ENCODE results near the gene SLIT1. TPM values are rescaled to one million over a fixed set of nuclear protein-coding genes. Genes with fewer than 3 reads are reported as not detected.

The SLIT1 gene
- total RNA-seq, 4 donors from 2014 or later = 0.10 to 0.13 TPM; not detected in 2

- DNase-seq (no peak), ATAC-seq (no peak)
- intact Hi-C loops (cut with DNase I; ENCODE audit: low total_unique reads) (no loop called here), in situ Hi-C loops (cut with MboI; ENCODE audit: low sequenced_read_pairs in 4 of 4) (no loop called here)
- Histone ChIP-seq H3K27me3 (no peaks in the 10 kb centered on the region), H3K27ac (peak overlapping the region in 1 of 4 donors; percentile 69), H3K4me1 (peaks cover 18% of the 10 kb centered on the region in 2 donors), H3K9me3 (no peaks in the 10 kb centered on the region), H3K36me3 (no peaks in the 10 kb centered on the region), H3K4me3 (no peak overlapping the region)
- TF ChIP-seq CTCF (IDR thresholded peaks at IDR 0.05 in 4 of 5, conservative IDR thresholded peaks at IDR 0.05 in 1 of 5) (no peak), POLR2A (IDR thresholded peaks at IDR 0.05) (no peak)
These were observed 170.5 kb downstream of the SLIT1 start for GRCh38 chr10:97015240-97015639.

DNA sequence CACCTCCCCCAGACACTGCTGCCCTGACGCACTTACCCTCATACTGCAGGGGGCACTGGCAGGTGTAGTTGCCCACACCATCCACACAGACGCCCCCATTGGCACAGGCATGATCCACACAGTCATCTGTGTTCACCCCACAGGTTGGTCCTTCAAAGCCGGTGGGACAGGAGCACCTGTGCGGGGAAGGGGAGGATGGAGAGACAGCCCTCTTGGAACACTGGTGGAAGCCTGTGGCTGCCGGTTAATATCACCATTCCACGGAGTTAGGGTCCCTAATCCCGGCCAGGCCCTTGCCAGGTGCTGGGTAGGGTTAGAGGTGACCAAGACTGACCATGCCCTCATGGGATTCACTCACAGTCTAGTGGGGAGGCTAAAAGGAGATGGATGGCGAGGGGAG is 171.8 kb downstream of the SLIT1 start:
- DNase-seq (no peak), ATAC-seq (no peak)
- in situ Hi-C loops (cut with MboI; ENCODE audit: low sequenced_read_pairs in 4 of 4) (no loop called here), intact Hi-C loops (cut with DNase I; ENCODE audit: low total_unique reads) (no loop called here)
- TF ChIP-seq CTCF (IDR thresholded peaks at IDR 0.05 in 4 of 5, conservative IDR thresholded peaks at IDR 0.05 in 1 of 5) (no peak), POLR2A (IDR thresholded peaks at IDR 0.05) (no peak)
- Histone ChIP-seq H3K36me3 (no peaks in the 10 kb centered on the region), H3K27ac (no peak overlapping the region), H3K9me3 (no peaks in the 10 kb centered on the region), H3K27me3 (no peaks in the 10 kb centered on the region), H3K4me1 (peaks cover 10 to 13% of the 10 kb centered on the region in 2 donors), H3K4me3 (no peak overlapping the region)

DNA sequence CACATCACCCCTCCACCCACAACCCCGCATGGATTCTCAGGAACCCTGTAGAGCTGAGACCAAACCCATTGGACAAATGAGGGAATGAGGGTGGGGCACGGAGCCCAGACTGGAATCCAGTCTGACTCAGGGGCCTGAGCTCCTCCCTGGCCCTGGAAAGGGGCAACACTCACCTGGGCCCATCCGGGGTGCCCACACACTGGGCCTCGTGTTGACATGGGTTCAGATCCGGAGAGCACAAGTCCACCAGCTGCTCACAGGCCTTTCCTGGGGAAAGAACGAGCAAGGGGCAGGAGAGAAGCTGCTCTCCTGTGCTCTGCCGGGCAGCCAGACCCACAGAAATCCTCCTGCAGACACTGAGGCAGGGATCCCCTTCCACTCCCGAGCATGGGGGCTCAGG is 172.2 kb downstream of the SLIT1 start:
- no peak for TF ChIP-seq POLR2A (IDR thresholded peaks at IDR 0.05)
- TF ChIP-seq CTCF (IDR thresholded peaks at IDR 0.05 in 4 of 5, conservative IDR thresholded peaks at IDR 0.05 in 1 of 5) = no peak
- no peaks in the 10 kb centered on the region for H3K9me3 ChIP-seq
- no peaks in the 10 kb centered on the region for H3K36me3 ChIP-seq
- H3K4me3 ChIP-seq = no peak overlapping the region
- no peak for ATAC-seq
- no peak for DNase-seq
- in situ Hi-C loops (cut with MboI; ENCODE audit: low sequenced_read_pairs in 4 of 4) = no loop called here
- H3K27ac ChIP-seq = no peak overlapping the region
- H3K4me1 ChIP-seq = peaks cover 10 to 13% of the 10 kb centered on the region in 2 donors
- H3K27me3 ChIP-seq = no peaks in the 10 kb centered on the region
- intact Hi-C loops (cut with DNase I; ENCODE audit: low total_unique reads) = no loop called here

GRCh38 chr10:97012470-97012869 is 173.3 kb downstream of the SLIT1 start:
- H3K4me3 ChIP-seq = no peak overlapping the region
- no peak overlapping the region for H3K27ac ChIP-seq
- TF ChIP-seq POLR2A (IDR thresholded peaks at IDR 0.05) (no peak), CTCF (IDR thresholded peaks at IDR 0.05 in 4 of 5, conservative IDR thresholded peaks at IDR 0.05 in 1 of 5) (no peak)
- no peaks in the 10 kb centered on the region for H3K36me3 ChIP-seq
- in situ Hi-C loops (cut with MboI; ENCODE audit: low sequenced_read_pairs in 4 of 4) = no loop called here
- H3K9me3 ChIP-seq = no peaks in the 10 kb centered on the region
- H3K4me1 ChIP-seq = peaks cover 10 to 13% of the 10 kb centered on the region in 2 donors
- no peaks in the 10 kb centered on the region for H3K27me3 ChIP-seq
- ATAC-seq (no peak), DNase-seq (no peak)
- intact Hi-C loops (cut with DNase I; ENCODE audit: low total_unique reads) = no loop called here

DNA sequence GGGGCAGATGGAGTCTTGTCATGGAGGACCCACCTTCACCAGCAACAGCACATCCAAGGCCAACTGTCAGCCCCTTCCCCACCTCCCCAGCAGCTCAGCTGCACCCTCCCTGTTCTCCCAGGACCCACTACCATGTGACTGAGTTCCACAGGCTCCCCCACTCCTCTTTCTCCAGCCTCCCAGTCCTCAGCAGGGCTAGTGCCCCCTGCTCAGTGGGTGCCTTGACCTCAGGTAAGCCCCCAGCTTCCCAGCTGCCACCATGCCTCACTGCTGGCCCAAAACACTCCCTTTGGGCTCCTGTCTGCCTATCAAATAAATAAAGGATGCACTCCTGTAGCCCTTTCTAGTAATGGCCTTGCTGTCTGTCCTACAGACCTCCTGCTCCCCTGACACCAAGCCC is 174.4 kb downstream of the SLIT1 start:
- no peak for TF ChIP-seq POLR2A (IDR thresholded peaks at IDR 0.05)
- TF ChIP-seq CTCF (IDR thresholded peaks at IDR 0.05 in 4 of 5, conservative IDR thresholded peaks at IDR 0.05 in 1 of 5) = no peak
- no peaks in the 10 kb centered on the region for H3K9me3 ChIP-seq
- no peaks in the 10 kb centered on the region for H3K27me3 ChIP-seq
- H3K36me3 ChIP-seq = no peaks in the 10 kb centered on the region
- H3K27ac ChIP-seq = no peak overlapping the region
- intact Hi-C loops (cut with DNase I; ENCODE audit: low total_unique reads) = no loop called here
- ATAC-seq = no peak
- in situ Hi-C loops (cut with MboI; ENCODE audit: low sequenced_read_pairs in 4 of 4) = no loop called here
- H3K4me1 ChIP-seq = peaks cover 10 to 13% of the 10 kb centered on the region in 2 donors
- no peak overlapping the region for H3K4me3 ChIP-seq
- DNase-seq = no peak
